Effector CD8-positive, alpha-beta T cell (primary cell): ENCODE measurements around the gene COP1.

Source experiments
- DNase-seq: peaks from one replicate; lab custom pipeline; 2025; lab: John Stamatoyannopoulos, UW

Gene COP1

GRCh38 chr1:175968486-175969172, 238.5 kb downstream of the COP1 start:
- DNase-seq = no peak

GRCh38 chr1:175963740-175964139, 243.3 kb downstream of the COP1 start:
- no peak for DNase-seq

GRCh38 chr1:175960169-175960568, 246.9 kb downstream of the COP1 start:
- DNase-seq = no peak

GRCh38 chr1:175951627-175952026, 255.5 kb downstream of the COP1 start:
- DNase-seq = no peak

GRCh38 chr1:175947771-175948170, 259.3 kb downstream of the COP1 start:
- no peak for DNase-seq

- no peak for DNase-seq
Observed at GRCh38 chr1:175944591-175944990, 262.5 kb downstream of the COP1 start.

GRCh38 chr1:175941164-175941563, 265.9 kb downstream of the COP1 start:
- DNase-seq = no peak

- no peak for DNase-seq
Observed at GRCh38 chr1:175936736-175937135, 270.4 kb downstream of the COP1 start.

- no peak for DNase-seq
Observed at GRCh38 chr1:175935566-175936115, 271.4 kb downstream of the COP1 start.

GRCh38 chr1:175935166-175935565, 271.9 kb downstream of the COP1 start:
- DNase-seq = no peak

GRCh38 chr1:175933801-175934200, 273.3 kb downstream of the COP1 start:
- DNase-seq = no peak

GRCh38 chr1:175927944-175928343, 279.1 kb downstream of the COP1 start:
- DNase-seq = no peak

- DNase-seq = no peak
Observed at GRCh38 chr1:175922254-175922881, 284.7 kb downstream of the COP1 start.

GRCh38 chr1:175920381-175920780, 286.7 kb downstream of the COP1 start:
- no peak for DNase-seq

- DNase-seq = no peak
Observed at GRCh38 chr1:175919001-175919400, 288.1 kb downstream of the COP1 start.

GRCh38 chr1:175918364-175918801, 288.7 kb downstream of the COP1 start:
- no peak for DNase-seq

GRCh38 chr1:175914115-175914514, 293.0 kb downstream of the COP1 start:
- DNase-seq = no peak

- no peak for DNase-seq
Observed at GRCh38 chr1:175911138-175911537, 295.9 kb downstream of the COP1 start.

GRCh38 chr1:175906370-175906769, 300.7 kb downstream of the COP1 start:
- DNase-seq = no peak

- no peak for DNase-seq
Observed at GRCh38 chr1:175904808-175905207, 302.3 kb downstream of the COP1 start.

GRCh38 chr1:175902281-175902680, 304.8 kb downstream of the COP1 start:
- no peak for DNase-seq

- no peak for DNase-seq
Observed at GRCh38 chr1:175901076-175901836, 305.8 kb downstream of the COP1 start.

GRCh38 chr1:175900171-175900570, 306.9 kb downstream of the COP1 start:
- DNase-seq = no peak
